Inflammatory macrophage (primary cell): ENCODE results near the gene CPB1.

ENCODE experiments used
- DNase-seq, 2 donors: peaks; one replicate each; pipeline ENCODE4 v3.0.0-alpha.2; 2020 to 2022

The CPB1 gene

DNA sequence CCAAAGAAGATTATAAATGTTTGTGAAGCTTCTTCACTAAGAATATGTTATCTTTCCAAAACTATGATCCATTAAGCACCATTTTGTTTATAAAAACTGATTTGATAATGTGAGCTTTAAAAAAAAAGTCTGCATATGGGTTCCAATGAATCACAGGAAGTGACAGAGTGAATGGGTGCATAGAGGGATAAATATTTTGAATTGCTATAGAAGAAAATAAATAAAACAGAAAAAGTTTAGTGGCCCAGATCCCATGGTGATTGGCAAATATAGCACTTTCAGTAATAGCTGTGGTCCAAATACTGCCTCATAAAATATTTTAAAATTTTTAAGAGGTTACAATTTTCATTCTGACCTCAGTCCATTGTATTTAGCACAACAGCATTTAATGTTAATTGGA is 56.6 kb downstream of the CPB1 start:
- no peak for DNase-seq

DNA sequence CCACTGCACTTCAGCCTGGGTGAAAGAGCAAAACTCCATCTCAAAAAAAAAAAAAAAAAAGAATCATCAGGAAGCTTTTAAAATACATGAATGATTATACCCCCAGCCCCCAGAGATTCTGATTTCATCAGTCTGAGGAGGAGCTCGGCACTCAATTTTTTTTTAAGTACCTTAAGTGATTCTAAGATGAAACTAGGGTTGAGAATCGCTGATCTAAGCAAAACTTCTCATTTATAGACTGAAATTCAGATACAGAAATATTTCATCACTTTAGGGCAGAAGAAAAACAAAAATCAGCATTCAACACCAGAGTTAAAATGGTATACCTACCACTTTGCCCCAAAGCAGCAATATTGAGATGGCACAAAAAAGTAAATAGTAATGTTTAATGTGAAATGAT is 62.2 kb downstream of the CPB1 start:
- DNase-seq, result no peak

DNA sequence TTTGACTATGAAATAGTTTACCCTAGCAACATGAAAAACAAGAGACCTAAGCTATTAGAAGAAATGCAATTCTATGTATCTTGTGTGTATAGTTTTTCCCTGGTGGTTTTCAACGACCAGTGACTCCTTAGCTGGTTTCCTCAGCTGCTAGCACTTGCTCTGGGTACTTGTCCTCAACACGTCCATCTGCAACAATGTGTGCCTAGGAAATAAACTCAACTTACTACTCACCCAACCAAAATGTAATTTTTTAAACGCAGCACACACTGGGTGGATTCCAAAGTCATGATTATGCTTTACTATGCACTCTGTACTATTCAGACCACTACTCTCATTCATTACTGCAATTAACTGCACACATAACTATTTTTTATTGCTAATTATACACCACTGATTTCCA is 68.5 kb downstream of the CPB1 start:
- no peak for DNase-seq

DNA sequence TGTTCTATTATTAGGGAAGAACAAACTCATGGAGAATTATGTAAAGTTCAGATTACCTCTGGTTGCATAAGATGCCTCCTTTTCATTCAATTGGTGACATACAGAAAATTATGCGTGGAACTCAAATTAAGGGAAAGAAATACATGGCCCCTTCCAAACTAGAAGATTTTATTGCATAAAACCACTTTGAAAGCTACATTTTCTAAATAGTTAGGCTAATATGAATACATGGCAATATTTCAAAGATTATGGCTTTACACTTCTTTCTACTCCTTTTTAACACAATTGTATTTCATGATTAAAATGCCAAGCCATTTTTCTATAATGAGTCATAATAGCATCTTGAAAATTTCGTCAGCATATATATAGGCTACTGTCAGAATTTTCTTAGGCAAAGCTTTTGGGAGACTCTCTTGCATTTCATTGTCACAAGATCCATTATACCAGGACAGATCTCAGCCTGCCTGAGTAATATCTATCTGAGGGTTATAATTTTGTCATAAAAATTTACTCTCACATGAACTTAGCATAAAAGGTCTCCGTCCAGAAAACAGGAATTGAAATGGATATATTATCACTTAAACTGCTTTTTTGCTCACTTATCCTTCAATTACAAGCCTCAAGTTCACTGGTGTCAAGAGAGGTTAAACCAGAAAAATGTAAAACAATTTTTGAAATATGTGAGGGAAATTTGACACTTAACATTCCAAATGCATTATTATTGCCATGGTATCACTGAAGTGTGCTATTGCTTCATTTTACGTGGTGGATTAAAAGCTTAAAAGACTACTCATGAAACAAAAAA is 74.6 kb downstream of the CPB1 start:
- no peak for DNase-seq

DNA sequence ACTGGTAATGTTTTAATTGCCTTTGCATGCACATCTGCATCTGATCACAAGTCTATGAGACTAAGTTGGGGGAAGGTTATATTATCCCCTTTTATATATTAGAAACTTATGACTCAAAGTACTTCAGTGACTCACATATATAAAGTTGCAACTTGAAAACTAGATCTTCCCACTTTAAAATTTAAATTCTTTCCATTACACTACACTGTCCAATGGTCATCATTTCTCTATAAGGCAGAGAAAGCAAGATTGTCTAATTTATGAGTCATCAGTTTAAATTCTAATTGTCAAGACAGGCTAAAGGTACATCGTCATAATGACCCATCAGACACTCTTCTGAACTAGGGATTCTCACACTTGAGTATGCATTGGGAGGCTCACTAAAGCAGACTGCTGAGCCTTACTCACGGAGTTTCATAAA is 75.4 kb downstream of the CPB1 start:
- DNase-seq, result no peak

DNA sequence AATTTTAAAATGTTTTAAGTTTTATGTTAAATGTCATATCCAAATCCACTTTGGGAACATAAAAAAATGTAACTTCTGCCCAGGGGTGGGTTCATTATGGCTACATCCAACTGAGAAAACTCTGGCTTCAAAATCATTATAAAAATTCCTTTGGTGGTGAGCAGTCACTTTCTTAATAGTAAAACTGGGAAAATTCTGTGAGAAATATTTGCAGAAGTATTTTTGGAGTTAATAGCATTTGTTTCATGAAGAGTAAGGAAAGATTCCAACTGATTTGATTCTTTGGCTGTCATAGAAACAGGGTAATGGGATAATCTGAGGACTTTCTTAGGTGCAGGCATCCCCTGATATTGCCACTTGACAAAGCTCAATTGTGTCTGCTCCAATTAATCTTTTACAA is 76.3 kb downstream of the CPB1 start:
- no peak for DNase-seq

DNA sequence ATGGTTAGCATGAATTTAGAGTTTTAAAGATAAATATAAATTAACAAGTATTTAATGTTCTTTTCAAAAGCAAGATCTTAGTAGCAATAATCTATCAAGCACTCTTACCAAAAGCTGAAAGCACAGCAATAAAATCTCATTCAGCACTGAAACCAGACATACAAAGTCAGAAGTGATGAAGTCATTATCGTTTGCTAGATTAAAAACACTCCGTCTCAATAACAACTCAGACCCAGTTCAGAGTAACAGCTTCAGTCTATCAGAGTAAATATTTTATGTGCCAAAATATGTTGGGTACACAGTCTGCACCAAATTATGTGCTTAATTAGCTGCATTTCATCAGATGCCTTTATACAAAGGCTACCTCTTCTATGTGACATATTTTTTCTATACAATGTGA is 79.1 kb downstream of the CPB1 start:
- DNase-seq, result no peak
